Astrocyte (in vitro differentiated cells and primary cell): ENCODE data around the gene DSN1. TPM values are rescaled to one million over a fixed set of nuclear protein-coding genes. Genes with fewer than 3 reads are reported as not detected.

Experiments used
- DNase-seq: peaks from one replicate; pipeline ENCODE4 v3.0.0-alpha.2; 2010; ENCODE audit warnings: low read depth
- FAIRE-seq: peaks from 2 replicates; lab custom pipeline; 2011; peaks lifted over from hg19 to GRCh38; lab: Jason Lieb, UNC
- H2AFZ ChIP-seq: 2 replicates; pipeline ENCODE4 v1.6.0; 2012; ENCODE audit warnings: low read depth, low read length, inconsistent platforms
- H3K27ac ChIP-seq: 2 replicates; pipeline ENCODE4 v1.5.1; 2011; ENCODE audit warnings: low read depth, low read length, inconsistent platforms
- H3K27me3 ChIP-seq: 2 replicates; pipeline ENCODE4 v1.6.0; 2011; ENCODE audit warnings: low read length, inconsistent platforms; ENCODE audit not compliant: insufficient read depth
- H3K36me3 ChIP-seq: 2 replicates; pipeline ENCODE4 v1.5.1; 2011; ENCODE audit warnings: low read length, inconsistent platforms; ENCODE audit not compliant: insufficient read depth
- H3K4me1 ChIP-seq: 2 replicates; pipeline ENCODE4 v1.5.1; 2011; ENCODE audit warnings: low read length, inconsistent platforms; ENCODE audit not compliant: insufficient read depth
- H3K4me2 ChIP-seq: 2 replicates; pipeline ENCODE4 v1.6.0; 2012; ENCODE audit warnings: low read length, inconsistent platforms
- H3K4me3 ChIP-seq: 2 replicates; pipeline ENCODE4 v1.5.1; 2011; ENCODE audit warnings: low read depth, mild to moderate bottlenecking, low read length, inconsistent platforms; ENCODE audit not compliant: insufficient read depth
- H3K79me2 ChIP-seq: 2 replicates; pipeline ENCODE4 v1.6.0; 2012; ENCODE audit warnings: mild to moderate bottlenecking, low read length, inconsistent platforms; ENCODE audit not compliant: insufficient read depth
- H3K9ac ChIP-seq: 2 replicates; pipeline ENCODE4 v1.6.0; 2012; ENCODE audit warnings: mild to moderate bottlenecking, low read length, inconsistent platforms
- H3K9me3 ChIP-seq: 2 replicates; pipeline ENCODE4 v1.5.1; 2012; ENCODE audit warnings: low read depth, mild to moderate bottlenecking, low read length, inconsistent platforms; ENCODE audit not compliant: insufficient read depth
- H4K20me1 ChIP-seq: 2 replicates; pipeline ENCODE4 v1.6.0; 2012; ENCODE audit warnings: low read length, inconsistent platforms; ENCODE audit not compliant: insufficient read depth
- H3K27ac Mint-ChIP-seq: one replicate; pipeline ENCODE4 v1.8.0; 2021; ENCODE audit warnings: mild to moderate bottlenecking, mixed read lengths; ENCODE audit not compliant: unreplicated experiment
- H3K27me3 Mint-ChIP-seq: one replicate; pipeline ENCODE4 v1.8.0; 2021; ENCODE audit warnings: low read depth, mixed read lengths; ENCODE audit not compliant: unreplicated experiment
- H3K36me3 Mint-ChIP-seq: one replicate; pipeline ENCODE4 v1.8.0; 2021; ENCODE audit warnings: low read depth, mixed read lengths; ENCODE audit not compliant: unreplicated experiment
- H3K4me1 Mint-ChIP-seq: one replicate; pipeline ENCODE4 v1.8.0; 2021; ENCODE audit warnings: low read depth, mixed read lengths; ENCODE audit not compliant: unreplicated experiment
- H3K4me3 Mint-ChIP-seq: one replicate; pipeline ENCODE4 v1.8.0; 2021; ENCODE audit warnings: mild to moderate bottlenecking, moderate library complexity, mixed read lengths; ENCODE audit not compliant: unreplicated experiment
- H3K9me3 Mint-ChIP-seq: one replicate; pipeline ENCODE4 v1.8.0; 2021; ENCODE audit warnings: mild to moderate bottlenecking, mixed read lengths; ENCODE audit not compliant: unreplicated experiment
- EZH2 ChIP-seq: IDR thresholded peaks from 2 replicates; pipeline ENCODE4 v1.6.1; 2012; ENCODE audit warnings: mild to moderate bottlenecking, low read length, inconsistent platforms; ENCODE audit not compliant: insufficient read depth
- total RNA-seq: library from RNA; stranded (reverse); gene quantifications from 2 replicates; pipeline ENCODE4 v1.2.1, GENCODE V29; 2021
- TF ChIP-seq, protein P1 (sequence below): IDR thresholded peaks from 2 replicates; pipeline ENCODE4 v1.5.1; 2011; ENCODE audit warnings: low read depth, mild to moderate bottlenecking, inconsistent platforms, low read length, moderate library complexity; ENCODE audit not compliant: insufficient read depth

DSN1 gene
- total RNA-seq, 1 donor from 2014 or later: 6.1 TPM

DNA sequence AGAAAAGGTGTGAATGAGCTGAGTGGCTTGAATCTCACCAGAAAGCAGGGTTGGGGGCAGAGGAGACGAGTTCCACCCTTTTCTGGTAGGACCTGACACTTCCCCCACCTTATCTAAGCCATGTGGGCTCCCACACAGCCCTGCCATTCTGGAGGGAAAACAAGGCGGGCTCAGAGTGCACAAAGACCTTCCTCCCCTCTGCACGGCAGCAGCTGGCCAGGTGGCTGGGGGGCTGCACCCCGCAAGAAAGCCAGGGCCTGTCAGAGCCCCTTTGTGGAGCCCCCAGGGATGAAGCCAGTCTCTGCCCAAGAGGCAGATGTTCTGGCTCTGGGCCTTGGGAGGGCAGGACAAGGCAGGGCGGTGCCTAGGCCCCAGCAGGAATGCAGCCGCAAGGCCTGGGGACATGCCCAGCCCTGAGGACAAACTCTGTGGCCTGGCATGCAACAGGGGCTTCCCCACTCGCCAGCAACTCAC lies 48.4 kb upstream of the DSN1 start:
- Histone ChIP-seq H3K4me3 (no peak overlapping the region), H3K9me3 (no peaks in the 10 kb centered on the region), H4K20me1 (peaks cover 14% of the 10 kb centered on the region), H3K4me2 (no peak overlapping the region), H3K4me1 (peaks cover 6% of the 10 kb centered on the region), H3K9ac (no peak overlapping the region), H3K27ac (no peak overlapping the region), H3K36me3 (peaks cover 17% of the 10 kb centered on the region), H3K27me3 (no peaks in the 10 kb centered on the region), H3K79me2 (peaks cover 15% of the 10 kb centered on the region), H2AFZ (no peak overlapping the region)
- no peaks in the 10 kb centered on the region for H3K9me3 Mint-ChIP-seq
- DNase-seq: no peak
- H3K27ac Mint-ChIP-seq: no peak overlapping the region
- no peak for FAIRE-seq
- no peaks in the 10 kb centered on the region for H3K27me3 Mint-ChIP-seq
- no peaks in the 10 kb centered on the region for H3K4me1 Mint-ChIP-seq
- no peak overlapping the region for H3K4me3 Mint-ChIP-seq
- H3K36me3 Mint-ChIP-seq: peaks cover 23% of the 10 kb centered on the region
- TF ChIP-seq EZH2: no peak
- TF ChIP-seq, protein P1, sequence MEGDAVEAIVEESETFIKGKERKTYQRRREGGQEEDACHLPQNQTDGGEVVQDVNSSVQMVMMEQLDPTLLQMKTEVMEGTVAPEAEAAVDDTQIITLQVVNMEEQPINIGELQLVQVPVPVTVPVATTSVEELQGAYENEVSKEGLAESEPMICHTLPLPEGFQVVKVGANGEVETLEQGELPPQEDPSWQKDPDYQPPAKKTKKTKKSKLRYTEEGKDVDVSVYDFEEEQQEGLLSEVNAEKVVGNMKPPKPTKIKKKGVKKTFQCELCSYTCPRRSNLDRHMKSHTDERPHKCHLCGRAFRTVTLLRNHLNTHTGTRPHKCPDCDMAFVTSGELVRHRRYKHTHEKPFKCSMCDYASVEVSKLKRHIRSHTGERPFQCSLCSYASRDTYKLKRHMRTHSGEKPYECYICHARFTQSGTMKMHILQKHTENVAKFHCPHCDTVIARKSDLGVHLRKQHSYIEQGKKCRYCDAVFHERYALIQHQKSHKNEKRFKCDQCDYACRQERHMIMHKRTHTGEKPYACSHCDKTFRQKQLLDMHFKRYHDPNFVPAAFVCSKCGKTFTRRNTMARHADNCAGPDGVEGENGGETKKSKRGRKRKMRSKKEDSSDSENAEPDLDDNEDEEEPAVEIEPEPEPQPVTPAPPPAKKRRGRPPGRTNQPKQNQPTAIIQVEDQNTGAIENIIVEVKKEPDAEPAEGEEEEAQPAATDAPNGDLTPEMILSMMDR: no peak

DNA sequence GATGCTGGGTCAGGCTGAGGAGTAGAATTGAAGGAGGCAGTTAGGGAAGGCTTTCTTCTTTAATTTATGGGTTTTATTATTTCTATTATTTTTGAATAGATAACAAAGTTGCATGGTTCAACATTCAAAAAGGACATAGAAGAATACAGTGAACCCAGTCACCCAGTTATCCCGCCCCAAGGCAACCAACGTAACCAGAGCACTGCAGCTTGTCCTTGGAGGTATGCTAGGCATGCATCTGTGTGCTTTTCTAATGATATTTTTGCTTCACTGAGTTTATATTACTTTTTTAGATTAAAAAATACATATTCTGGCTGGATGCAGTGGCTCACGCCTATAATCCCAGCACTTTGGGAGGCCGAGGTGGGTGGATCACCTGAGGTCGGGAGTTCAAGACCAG lies 47.4 kb upstream of the DSN1 start:
- H3K4me2 ChIP-seq: no peak overlapping the region
- peaks cover 6% of the 10 kb centered on the region for H3K4me1 ChIP-seq
- H3K79me2 ChIP-seq: peaks cover 15% of the 10 kb centered on the region
- no peak overlapping the region for H3K4me3 ChIP-seq
- H3K4me3 Mint-ChIP-seq: no peak overlapping the region
- no peaks in the 10 kb centered on the region for H3K27me3 ChIP-seq
- no peak overlapping the region for H3K27ac Mint-ChIP-seq
- no peak overlapping the region for H3K9ac ChIP-seq
- peaks cover 13% of the 10 kb centered on the region for H3K36me3 ChIP-seq
- no peak overlapping the region for H3K27ac ChIP-seq
- no peaks in the 10 kb centered on the region for H3K4me1 Mint-ChIP-seq
- no peak for FAIRE-seq
- peaks cover 27% of the 10 kb centered on the region for H3K36me3 Mint-ChIP-seq
- no peak for TF ChIP-seq EZH2
- TF ChIP-seq, protein P1: no peak
- DNase-seq: no peak
- no peaks in the 10 kb centered on the region for H3K9me3 ChIP-seq
- H2AFZ ChIP-seq: no peak overlapping the region
- no peaks in the 10 kb centered on the region for H3K27me3 Mint-ChIP-seq
- H3K9me3 Mint-ChIP-seq: no peaks in the 10 kb centered on the region
- peaks cover 18% of the 10 kb centered on the region for H4K20me1 ChIP-seq

DNA sequence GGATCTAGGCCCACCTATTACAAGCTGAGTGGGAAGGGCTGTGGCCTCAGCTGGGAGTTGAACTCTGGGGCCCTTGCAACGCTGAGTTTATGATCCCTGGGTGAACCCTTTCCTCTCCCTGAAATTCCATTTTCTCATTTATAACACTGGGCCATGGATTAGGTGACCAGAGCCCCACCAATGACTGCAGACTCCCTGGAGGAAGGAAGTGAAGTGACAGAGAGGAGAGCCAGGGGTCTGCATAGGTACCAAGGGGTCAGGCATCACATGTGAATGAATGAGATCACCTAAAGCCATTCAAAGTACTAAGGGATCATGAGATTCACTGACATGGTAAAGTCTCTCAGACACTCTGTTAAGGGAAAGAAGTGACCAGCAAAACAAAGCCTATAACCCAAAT lies 46.5 kb upstream of the DSN1 start:
- Histone ChIP-seq H3K27me3 (no peaks in the 10 kb centered on the region), H3K9me3 (no peaks in the 10 kb centered on the region), H3K36me3 (peaks cover 6% of the 10 kb centered on the region), H4K20me1 (peaks cover 18% of the 10 kb centered on the region), H3K4me1 (peaks cover 6% of the 10 kb centered on the region), H2AFZ (no peak overlapping the region), H3K9ac (no peak overlapping the region), H3K4me3 (no peak overlapping the region), H3K27ac (no peak overlapping the region), H3K79me2 (peaks cover 10% of the 10 kb centered on the region), H3K4me2 (no peak overlapping the region)
- TF ChIP-seq, protein P1: no peak
- no peak for TF ChIP-seq EZH2
- H3K27ac Mint-ChIP-seq: no peak overlapping the region
- H3K9me3 Mint-ChIP-seq: no peaks in the 10 kb centered on the region
- H3K27me3 Mint-ChIP-seq: no peaks in the 10 kb centered on the region
- FAIRE-seq (no peak), DNase-seq (no peak)
- no peaks in the 10 kb centered on the region for H3K4me1 Mint-ChIP-seq
- peaks cover 25% of the 10 kb centered on the region for H3K36me3 Mint-ChIP-seq
- no peak overlapping the region for H3K4me3 Mint-ChIP-seq
